ENCODE measurements around the gene MPST.
A peak's percentile ranks its signal among the peaks of the same experiment; 100 is the strongest.

Gene MPST

DNA sequence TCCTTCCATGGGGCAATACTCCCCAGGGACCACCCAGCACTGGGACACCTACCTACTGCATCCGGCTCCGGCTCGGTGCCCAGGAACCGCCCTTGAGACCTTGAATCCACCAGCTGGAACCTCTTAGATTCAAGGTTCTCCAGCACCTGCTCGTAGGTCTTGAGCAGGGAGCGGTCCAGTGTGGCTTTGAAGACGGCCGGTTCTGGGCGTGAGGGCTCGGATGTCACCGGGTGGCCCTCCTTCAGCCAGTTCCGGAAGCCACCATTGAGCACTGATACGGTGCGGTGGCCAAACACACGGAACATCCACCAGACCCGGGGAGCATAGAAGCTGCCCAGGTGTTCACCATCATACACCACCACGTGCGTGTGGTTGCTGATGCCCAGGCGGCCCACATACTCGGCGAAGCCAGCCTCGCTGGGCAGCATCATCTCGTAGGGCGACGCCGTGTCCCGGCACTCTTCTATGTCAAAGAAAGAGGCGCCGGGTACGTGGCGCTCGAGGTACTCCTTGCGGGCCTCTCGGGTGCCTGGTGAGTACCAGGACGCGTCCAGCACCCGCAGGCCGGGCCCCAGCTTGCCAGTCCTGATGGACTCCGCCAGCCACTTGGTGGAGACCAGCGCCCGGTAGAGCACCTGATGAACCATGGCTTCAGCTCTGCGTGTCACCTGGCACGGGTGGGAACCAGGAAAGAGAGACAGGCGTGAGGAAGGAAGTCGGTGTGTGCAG, 1.3 kb upstream of the MPST start:
- Histone ChIP-seq H3K36me3 (peaks cover 18% of the 10 kb centered on the region), H3K4me3 (ENCODE audit: low read depth, low read length) (peak overlapping the region; percentile 67), H3K4me1 (peaks cover 6% of the 10 kb centered on the region), H3K9me3 (no peaks in the 10 kb centered on the region), H3K27me3 (no peaks in the 10 kb centered on the region)
- TF ChIP-seq, protein P1, sequence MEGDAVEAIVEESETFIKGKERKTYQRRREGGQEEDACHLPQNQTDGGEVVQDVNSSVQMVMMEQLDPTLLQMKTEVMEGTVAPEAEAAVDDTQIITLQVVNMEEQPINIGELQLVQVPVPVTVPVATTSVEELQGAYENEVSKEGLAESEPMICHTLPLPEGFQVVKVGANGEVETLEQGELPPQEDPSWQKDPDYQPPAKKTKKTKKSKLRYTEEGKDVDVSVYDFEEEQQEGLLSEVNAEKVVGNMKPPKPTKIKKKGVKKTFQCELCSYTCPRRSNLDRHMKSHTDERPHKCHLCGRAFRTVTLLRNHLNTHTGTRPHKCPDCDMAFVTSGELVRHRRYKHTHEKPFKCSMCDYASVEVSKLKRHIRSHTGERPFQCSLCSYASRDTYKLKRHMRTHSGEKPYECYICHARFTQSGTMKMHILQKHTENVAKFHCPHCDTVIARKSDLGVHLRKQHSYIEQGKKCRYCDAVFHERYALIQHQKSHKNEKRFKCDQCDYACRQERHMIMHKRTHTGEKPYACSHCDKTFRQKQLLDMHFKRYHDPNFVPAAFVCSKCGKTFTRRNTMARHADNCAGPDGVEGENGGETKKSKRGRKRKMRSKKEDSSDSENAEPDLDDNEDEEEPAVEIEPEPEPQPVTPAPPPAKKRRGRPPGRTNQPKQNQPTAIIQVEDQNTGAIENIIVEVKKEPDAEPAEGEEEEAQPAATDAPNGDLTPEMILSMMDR (IDR thresholded peaks at IDR 0.05; ENCODE audit: low read depth, low read length) = no peak
- DNase-seq = no peak

DNA sequence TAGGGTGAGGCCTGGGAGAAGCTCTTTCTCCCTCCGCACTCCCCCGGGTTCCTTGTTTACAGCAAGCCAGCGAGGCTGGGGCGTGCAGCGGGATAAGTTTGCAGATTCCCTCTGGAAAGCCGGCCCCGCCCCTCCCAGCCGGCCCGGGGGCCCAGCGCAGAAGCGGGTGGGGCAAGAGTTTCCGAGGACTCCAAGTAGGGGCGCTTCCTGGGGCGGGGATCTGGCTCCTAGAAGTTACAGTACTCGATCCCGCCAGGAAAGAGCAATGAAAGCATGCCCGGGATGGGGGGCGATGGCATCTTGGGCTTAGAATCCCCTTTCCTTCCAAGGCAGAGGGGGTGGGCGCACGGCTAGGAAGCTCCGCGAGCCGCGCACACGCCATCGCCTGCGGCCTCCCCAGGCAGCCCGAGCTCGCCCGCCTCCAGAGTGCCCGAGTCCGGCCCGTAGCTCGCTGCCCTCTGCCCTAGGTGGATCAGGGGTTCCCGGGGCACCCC, 680 bp upstream of the MPST start:
- peaks cover 6% of the 10 kb centered on the region for H3K4me1 ChIP-seq
- no peaks in the 10 kb centered on the region for H3K27me3 ChIP-seq
- H3K36me3 ChIP-seq = peaks cover 22% of the 10 kb centered on the region
- H3K9me3 ChIP-seq = no peaks in the 10 kb centered on the region
- TF ChIP-seq, protein P1 (IDR thresholded peaks at IDR 0.05; ENCODE audit: low read depth, low read length) = no peak
- peak; percentile 48 for DNase-seq
- peak overlapping the region; percentile 67 for H3K4me3 ChIP-seq (ENCODE audit: low read depth, low read length)

DNA sequence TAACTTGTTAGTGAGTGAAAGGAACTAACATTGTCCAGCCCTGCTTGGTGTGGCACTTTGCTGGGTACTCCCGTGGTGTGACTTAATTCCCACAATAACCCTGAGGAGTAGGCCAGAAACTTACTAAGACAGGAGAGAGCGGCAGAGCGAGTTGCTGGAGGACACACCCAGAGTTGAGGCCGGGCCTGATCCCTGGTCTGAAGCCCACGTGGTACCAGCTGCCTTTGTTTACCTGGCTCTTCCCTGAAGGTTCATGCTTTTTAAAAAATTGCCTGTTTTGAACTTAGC, 594 bp downstream of the MPST start:
- TF ChIP-seq, protein P1 (IDR thresholded peaks at IDR 0.05; ENCODE audit: low read depth, low read length) = no peak
- Histone ChIP-seq H3K36me3 (peaks cover 35% of the 10 kb centered on the region), H3K27me3 (no peaks in the 10 kb centered on the region), H3K4me3 (ENCODE audit: low read depth, low read length) (peak overlapping the region; percentile 73), H3K4me1 (peaks cover 6% of the 10 kb centered on the region), H3K9me3 (no peaks in the 10 kb centered on the region)
- peak; percentile 32 for DNase-seq

GRCh38 chr22:37021041-37021440, 1.5 kb downstream of the MPST start:
- Histone ChIP-seq H3K27me3 (no peaks in the 10 kb centered on the region), H3K36me3 (peaks cover 44% of the 10 kb centered on the region), H3K4me1 (peaks cover 6% of the 10 kb centered on the region), H3K4me3 (ENCODE audit: low read depth, low read length) (no peak overlapping the region), H3K9me3 (no peaks in the 10 kb centered on the region)
- no peak for DNase-seq
- TF ChIP-seq, protein P1 (IDR thresholded peaks at IDR 0.05; ENCODE audit: low read depth, low read length) = no peak

GRCh38 chr22:37021710-37022482, 2.4 kb downstream of the MPST start:
- Histone ChIP-seq H3K4me3 (ENCODE audit: low read depth, low read length) (no peak overlapping the region), H3K4me1 (peaks cover 6% of the 10 kb centered on the region), H3K27me3 (no peaks in the 10 kb centered on the region), H3K9me3 (no peaks in the 10 kb centered on the region), H3K36me3 (peaks cover 50% of the 10 kb centered on the region)
- DNase-seq = peak; percentile 54
- TF ChIP-seq, protein P1 (IDR thresholded peaks at IDR 0.05; ENCODE audit: low read depth, low read length) = peak; percentile 77
